K562 (cell line): ENCODE data around the gene TCFL5. TPM values are rescaled to one million over a fixed set of nuclear protein-coding genes. Genes with fewer than 3 reads are reported as not detected.

ENCODE experiments used
- BACH1 ChIP-seq: fragments of 200-800 bp; sonication (Bioruptor generic); IDR thresholded peaks from 2 replicates; pipeline ENCODE4 v1.6.1; 2016; ENCODE audit warnings: missing genetic modification characterization, missing compliant biosample characterization
- CHD1 ChIP-seq: fragments of 200-600 bp; sonication (generic); IDR thresholded peaks from one replicate; pipeline ENCODE4 v1.6.1; 2012; ENCODE audit warnings: mild to moderate bottlenecking, moderate library complexity, low read length, inconsistent platforms
- DPF2 ChIP-seq: fragments of 450-650 bp; IDR thresholded peaks from 2 replicates; pipeline ENCODE4 v1.6.1; 2016
- ETV5 ChIP-seq: sonication (generic); formaldehyde crosslinking; IDR thresholded peaks from 2 replicates; pipeline ENCODE4 v1.4.0; 2020; ENCODE audit warnings: low read depth, mild to moderate bottlenecking, missing genetic modification reagents
- HNRNPUL1 ChIP-seq: fragments of 200-400 bp; formaldehyde crosslinking; IDR thresholded peaks from 2 replicates; pipeline ENCODE4 v1.6.1; 2017; ENCODE audit warnings: low read length
- JUND ChIP-seq, 2 experiments: IDR thresholded peaks; 2 replicates in 1 of 2; 3 replicates in 1 of 2; pipeline ENCODE4 v1.6.1; 2011; ENCODE audit warnings: borderline replicate concordance in 2 of 2, low read depth in 2 of 2, low read length in 2 of 2, improper control_type of control experiment in 1 of 2, missing biosample characterization in 1 of 2, missing genetic modification characterization in 1 of 2, missing genetic modification reagents in 1 of 2
- MAX ChIP-seq: sonication (generic); formaldehyde crosslinking; IDR thresholded peaks from 2 replicates; pipeline ENCODE4 v1.9.0; 2022; ENCODE audit warnings: mild to moderate bottlenecking, missing genetic modification reagents
- POLR2G ChIP-seq: fragments of 200-400 bp; formaldehyde crosslinking; IDR thresholded peaks from 2 replicates; pipeline ENCODE4 v1.6.1; 2017; ENCODE audit warnings: low read depth, mild to moderate bottlenecking, antibody characterized with exemption, low read length, moderate library complexity
- RCOR1 ChIP-seq, 2 experiments: IDR thresholded peaks; 2 replicates each; pipeline ENCODE4 v1.6.1; 2012; ENCODE audit warnings: low read depth in 2 of 2, low read length in 2 of 2, borderline replicate concordance in 1 of 2, improper control_type of control experiment in 1 of 2
- SETDB1 ChIP-seq: IDR thresholded peaks from one replicate; pipeline ENCODE4 v1.6.1; 2012; ENCODE audit warnings: low read length, control low read depth, inconsistent platforms
- SIRT6 ChIP-seq: IDR thresholded peaks from one replicate; pipeline ENCODE4 v1.6.1; 2012; ENCODE audit warnings: low read depth, mild to moderate bottlenecking, control low read depth, inconsistent platforms, low read length, moderate library complexity
- TGIF2 ChIP-seq: sonication (generic); formaldehyde crosslinking; IDR thresholded peaks from 2 replicates; pipeline ENCODE4 v1.8.1; 2022; ENCODE audit warnings: mild to moderate bottlenecking, missing genetic modification reagents, moderate library complexity
- THAP12 ChIP-seq: fragments of 250-450 bp; sonication (Bioruptor Pico); IDR thresholded peaks from 2 replicates; pipeline ENCODE4 v1.9.0; 2021; ENCODE audit warnings: mild to moderate bottlenecking, inconsistent platforms
- ZFP1 ChIP-seq: fragments of 450-650 bp; formaldehyde crosslinking; IDR thresholded peaks from 2 replicates; pipeline ENCODE4 v1.4.0; 2020; ENCODE audit warnings: mild to moderate bottlenecking, mixed read lengths
- ZKSCAN1 ChIP-seq: fragments of 150-350 bp; IDR thresholded peaks from 2 replicates; pipeline ENCODE4 v1.6.1; 2016; ENCODE audit warnings: low read depth, low read length
- ZNF280A ChIP-seq: fragments of 450-650 bp; IDR thresholded peaks from 2 replicates; pipeline ENCODE4 v1.6.1; 2018; ENCODE audit warnings: mild to moderate bottlenecking, low read depth; ENCODE audit not compliant: partially characterized antibody
- ZNF518B ChIP-seq: fragments of 250-450 bp; sonication (Bioruptor Pico); IDR thresholded peaks from 2 replicates; pipeline ENCODE4 v1.5.0; 2021; ENCODE audit warnings: mild to moderate bottlenecking, moderate library complexity
- polyA plus RNA-seq, 8 experiments: library from polyadenylated mRNA; depleted of rRNA in 4 of 8; stranded (reverse) in 5 of 8; unstranded in 3 of 8; fragments of >200 nt; fragmentation: Nextera tagmentation in 2 of 8; fragmentation: Illumina TruSeq in 1 of 8; extraction: Ambion mirVana in 2 of 8; extraction: Trizol in 1 of 8; gene quantifications; 2 replicates each; pipeline versions ENCODE4 v1.2.1 to v1.2.3, GENCODE V29; 2011 to 2014; ENCODE audit warnings: inconsistent platforms in 1 of 8, missing spikeins in 1 of 8
- total RNA-seq, 7 experiments: library from RNA; depleted of rRNA in 6 of 7; stranded (reverse); fragments of >200 nt in 6 of 7; fragmentation: Illumina TruSeq in 2 of 7; extraction: Trizol in 2 of 7; gene quantifications; 2 replicates each; pipeline versions ENCODE4 v1.2.1 to v1.2.3, GENCODE V29; 2011 to 2021; ENCODE audit warnings: low replicate concordance in 1 of 7

TCFL5 gene
- total and polyA plus RNA-seq, 9 of the 15 experiments (the other 6 are each of a cell fraction or from before 2014, with no cell fraction given), result 1.00 to 12.6 (median 9.1) TPM

- TF ChIP-seq MAX (CRISPR knock-in tag), result no peak
- TF ChIP-seq ZKSCAN1, result 0 out of 2 replicates have a peak, but pooled peaks have one; percentile 40
- no peak for TF ChIP-seq SIRT6
- no peak for TF ChIP-seq TGIF2 (CRISPR knock-in tag)
- TF ChIP-seq ZFP1 (CRISPR knock-in tag), result no peak
- peak; percentile 79 for TF ChIP-seq POLR2G
- no peak for TF ChIP-seq CHD1
- peak in 1 of 2 experiments; percentile 64; a peak in 2 of 4 replicates for TF ChIP-seq RCOR1 (IDR thresholded peaks at IDR 0.05; ENCODE audit: borderline replicate concordance in 1 of 2, low read depth in 2 of 2, low read length in 2 of 2)
- TF ChIP-seq SETDB1, result no peak
- no peak for TF ChIP-seq ZNF518B (CRISPR knock-in tag)
- TF ChIP-seq THAP12, result no peak
- no peak for TF ChIP-seq ZNF280A
- no peak for TF ChIP-seq BACH1 (tag)
- TF ChIP-seq JUND (IDR thresholded peaks at IDR 0.05; ENCODE audit: borderline replicate concordance, low read depth, low read length), result peak; percentile 64
- TF ChIP-seq JUND (tag; IDR thresholded peaks at IDR 0.05; ENCODE audit: borderline replicate concordance, low read depth, low read length), result peak; percentile 36; the same call in 1 of the 3 replicates
- peak; percentile 69 for TF ChIP-seq ETV5 (CRISPR knock-in tag)
- TF ChIP-seq DPF2, result 0 out of 2 replicates have a peak, but pooled peaks have one; percentile 11
- TF ChIP-seq HNRNPUL1, result no peak
These were observed 14.1 kb upstream of the TCFL5 start (continued) for GRCh38 chr20:62875419-62876361.
